Suppressor macrophage (primary cell): ENCODE data around the gene NRDC.
A peak's percentile ranks its signal among the peaks of the same experiment; 100 is the strongest.

Experiments
- DNase-seq, 4 experiments: peaks; one replicate each; pipeline ENCODE4 v3.0.0-alpha.2; 2020 to 2022
- total RNA-seq, 17 experiments: gene quantifications; one replicate each; lab custom pipeline; 2026; ENCODE audit warnings: mixed read lengths in 6 of 17, inconsistent platforms in 3 of 17; lab: John Stamatoyannopoulos, UW

The NRDC gene, protein sequence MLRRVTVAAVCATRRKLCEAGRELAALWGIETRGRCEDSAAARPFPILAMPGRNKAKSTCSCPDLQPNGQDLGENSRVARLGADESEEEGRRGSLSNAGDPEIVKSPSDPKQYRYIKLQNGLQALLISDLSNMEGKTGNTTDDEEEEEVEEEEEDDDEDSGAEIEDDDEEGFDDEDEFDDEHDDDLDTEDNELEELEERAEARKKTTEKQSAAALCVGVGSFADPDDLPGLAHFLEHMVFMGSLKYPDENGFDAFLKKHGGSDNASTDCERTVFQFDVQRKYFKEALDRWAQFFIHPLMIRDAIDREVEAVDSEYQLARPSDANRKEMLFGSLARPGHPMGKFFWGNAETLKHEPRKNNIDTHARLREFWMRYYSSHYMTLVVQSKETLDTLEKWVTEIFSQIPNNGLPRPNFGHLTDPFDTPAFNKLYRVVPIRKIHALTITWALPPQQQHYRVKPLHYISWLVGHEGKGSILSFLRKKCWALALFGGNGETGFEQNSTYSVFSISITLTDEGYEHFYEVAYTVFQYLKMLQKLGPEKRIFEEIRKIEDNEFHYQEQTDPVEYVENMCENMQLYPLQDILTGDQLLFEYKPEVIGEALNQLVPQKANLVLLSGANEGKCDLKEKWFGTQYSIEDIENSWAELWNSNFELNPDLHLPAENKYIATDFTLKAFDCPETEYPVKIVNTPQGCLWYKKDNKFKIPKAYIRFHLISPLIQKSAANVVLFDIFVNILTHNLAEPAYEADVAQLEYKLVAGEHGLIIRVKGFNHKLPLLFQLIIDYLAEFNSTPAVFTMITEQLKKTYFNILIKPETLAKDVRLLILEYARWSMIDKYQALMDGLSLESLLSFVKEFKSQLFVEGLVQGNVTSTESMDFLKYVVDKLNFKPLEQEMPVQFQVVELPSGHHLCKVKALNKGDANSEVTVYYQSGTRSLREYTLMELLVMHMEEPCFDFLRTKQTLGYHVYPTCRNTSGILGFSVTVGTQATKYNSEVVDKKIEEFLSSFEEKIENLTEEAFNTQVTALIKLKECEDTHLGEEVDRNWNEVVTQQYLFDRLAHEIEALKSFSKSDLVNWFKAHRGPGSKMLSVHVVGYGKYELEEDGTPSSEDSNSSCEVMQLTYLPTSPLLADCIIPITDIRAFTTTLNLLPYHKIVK
- 80.4 to 191 (median 161) reads per million in 17 experiments for total RNA-seq

DNA sequence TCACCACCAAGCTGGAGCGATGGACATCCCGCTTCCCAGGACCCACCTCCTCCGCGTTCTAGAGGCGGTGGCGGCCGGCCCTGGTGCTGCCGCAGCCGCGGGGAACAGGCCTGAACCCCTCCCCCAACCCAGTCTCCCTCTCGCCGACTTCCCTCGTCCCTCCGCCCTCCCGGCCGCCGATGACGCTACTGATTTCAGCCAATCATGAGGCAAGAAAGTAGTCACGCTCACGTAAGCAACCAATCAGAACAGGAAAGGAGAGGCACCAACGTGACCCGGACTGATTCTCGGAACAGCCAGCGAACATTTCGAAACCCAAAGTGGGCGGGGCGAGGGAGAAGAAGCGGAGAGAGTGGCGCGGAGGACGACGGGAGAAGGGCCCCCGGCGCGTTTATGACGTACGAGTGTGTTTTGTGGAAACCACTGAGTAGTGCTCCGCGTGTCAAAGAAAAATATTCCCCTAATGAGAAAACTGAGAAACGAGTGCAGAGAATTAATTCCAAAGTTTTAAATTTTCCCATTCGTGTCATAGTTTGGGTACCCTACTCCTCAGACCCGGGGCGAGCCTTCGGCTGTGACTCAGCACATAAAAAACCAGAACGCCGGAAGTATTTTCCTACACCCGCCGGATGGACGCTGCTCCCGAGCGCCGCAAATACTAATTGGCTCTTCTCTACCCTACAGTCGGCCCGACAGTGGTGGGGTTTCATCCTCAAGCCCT, at the start of gene NRDC:
TSS of gene NRDC (minus strand) at position 112 of the 721 bp plus-strand sequence. CDS start 112 bp downstream, outside the sequence.
- peak; percentile 100 for DNase-seq

DNA sequence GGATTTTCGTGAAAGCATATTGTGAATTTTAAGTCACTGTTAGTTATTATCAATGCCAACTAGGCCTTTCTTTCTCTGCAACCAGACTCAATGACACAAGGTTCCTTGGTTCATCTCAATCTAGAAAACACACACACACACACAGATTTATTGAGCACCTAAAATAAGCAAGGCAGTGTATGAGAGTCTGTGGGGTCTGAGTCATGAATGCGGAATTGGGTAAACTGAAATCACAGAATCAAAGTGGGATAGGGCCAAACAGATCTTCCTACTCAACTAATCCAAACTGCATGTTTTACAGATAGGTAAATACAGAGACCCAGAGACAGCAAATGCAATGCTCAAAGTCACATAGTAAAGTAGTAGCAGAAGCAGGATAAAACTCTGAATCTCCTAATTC, 48.5 kb upstream of the NRDC start:
- DNase-seq = no peak

DNA sequence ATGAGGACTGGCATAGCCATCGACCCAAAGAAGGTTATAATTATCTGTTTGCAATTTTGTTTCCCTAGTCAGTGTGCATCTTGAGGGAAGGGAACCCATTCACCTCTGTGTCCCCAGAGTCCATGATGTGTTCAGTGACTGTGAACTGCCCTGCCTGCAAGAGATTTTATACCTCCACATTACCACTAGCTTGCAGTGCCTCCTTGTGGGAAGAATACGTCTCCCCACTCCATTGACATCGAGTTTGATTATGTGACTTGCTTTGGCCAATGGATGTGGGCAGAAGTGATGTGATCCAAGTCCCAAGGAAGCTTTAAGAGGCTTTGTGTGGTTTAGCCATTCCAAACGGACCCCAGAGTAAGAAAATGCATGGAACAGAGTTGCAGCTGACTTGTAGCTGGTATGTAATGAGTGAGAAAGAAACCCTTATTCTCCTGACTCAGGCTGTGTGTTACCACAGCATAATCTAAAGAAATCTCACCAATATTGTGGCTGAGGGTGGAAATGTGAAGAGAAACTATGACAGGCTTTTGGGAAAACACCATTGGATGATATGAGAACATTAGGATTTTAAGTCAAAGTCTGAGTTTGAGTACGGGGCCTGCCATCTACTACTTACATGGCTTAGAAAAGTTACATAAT, 47.8 kb upstream of the NRDC start:
- DNase-seq = peak in 2 of 4 experiments; percentile 4 to 9

DNA sequence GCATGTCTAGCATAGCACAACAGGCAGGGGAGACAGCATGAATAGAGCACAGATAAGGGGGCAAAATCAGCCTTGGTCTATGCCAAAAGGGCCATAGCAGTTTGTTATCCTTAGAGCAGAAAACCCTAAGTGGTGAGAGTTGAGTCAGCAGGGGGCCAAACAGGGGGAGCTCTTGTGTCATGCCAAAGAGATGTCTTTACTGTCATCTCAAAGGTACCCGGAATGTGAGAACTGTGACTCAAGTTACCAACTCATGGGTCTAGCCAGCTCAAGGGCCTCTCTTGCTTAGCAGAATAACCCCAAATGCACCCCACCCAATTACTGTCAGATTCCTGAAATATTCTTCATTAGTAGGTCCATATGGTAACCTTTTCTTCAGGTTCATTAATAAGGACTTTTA, 45.9 kb upstream of the NRDC start:
- DNase-seq = no peak

DNA sequence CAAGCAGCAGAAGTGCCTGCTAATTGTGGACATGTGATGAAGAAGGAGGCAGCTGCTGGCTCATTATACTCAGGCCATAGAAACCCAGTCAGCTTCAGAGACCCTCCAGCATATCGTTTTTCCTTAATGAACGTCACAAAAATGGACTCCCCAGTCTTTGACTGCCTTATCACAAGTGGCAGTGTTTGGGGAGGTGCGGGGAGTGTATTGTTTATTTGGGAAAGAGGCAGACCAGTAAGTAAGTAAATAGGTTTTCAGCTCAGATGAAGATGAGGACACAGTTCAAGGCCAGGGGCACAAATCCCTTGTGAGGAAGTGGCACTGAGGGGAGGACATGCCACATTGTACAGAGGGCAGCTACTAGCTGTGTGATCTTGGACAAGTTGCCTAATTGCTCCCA, 43.5 kb upstream of the NRDC start:
- DNase-seq = no peak

DNA sequence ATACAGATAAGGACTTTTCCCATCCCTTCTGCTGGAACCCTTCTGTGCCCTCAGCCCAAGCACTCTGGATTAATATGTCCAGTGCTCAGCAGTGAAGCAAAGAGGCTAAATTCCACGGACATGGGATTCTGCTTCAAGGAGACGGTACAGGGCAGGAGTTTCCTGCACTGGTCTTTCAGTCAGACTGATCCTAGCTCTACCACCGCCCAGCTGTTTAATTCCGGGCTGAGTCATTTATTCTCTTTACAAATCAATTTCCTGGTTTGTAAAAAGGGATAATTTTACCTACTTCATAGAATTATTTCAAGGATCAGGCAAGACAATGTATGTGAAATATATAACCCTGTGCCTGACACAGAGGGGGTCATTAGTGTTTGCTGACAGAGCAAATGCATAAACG, 41.6 kb upstream of the NRDC start:
- DNase-seq = no peak

DNA sequence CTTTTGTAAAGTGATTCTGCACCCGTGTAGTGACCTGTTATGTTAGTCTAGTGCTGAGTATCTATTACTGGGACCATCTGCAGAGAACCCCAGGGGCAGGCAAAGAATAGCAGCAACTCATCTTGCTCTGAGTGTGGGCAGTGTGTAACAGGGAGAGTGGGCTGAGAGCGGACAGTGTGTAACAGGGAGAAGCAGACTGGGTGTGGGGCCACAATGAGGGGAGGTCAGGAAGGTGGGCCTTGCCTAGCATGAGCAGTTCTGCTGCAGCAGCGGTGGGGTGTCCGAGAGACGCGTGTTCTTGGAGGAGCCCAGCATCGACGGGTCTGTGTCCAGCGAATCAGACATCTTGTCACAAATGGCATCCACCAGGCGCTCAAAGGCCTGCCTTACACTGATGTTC, 41.2 kb upstream of the NRDC start:
- DNase-seq = no peak

DNA sequence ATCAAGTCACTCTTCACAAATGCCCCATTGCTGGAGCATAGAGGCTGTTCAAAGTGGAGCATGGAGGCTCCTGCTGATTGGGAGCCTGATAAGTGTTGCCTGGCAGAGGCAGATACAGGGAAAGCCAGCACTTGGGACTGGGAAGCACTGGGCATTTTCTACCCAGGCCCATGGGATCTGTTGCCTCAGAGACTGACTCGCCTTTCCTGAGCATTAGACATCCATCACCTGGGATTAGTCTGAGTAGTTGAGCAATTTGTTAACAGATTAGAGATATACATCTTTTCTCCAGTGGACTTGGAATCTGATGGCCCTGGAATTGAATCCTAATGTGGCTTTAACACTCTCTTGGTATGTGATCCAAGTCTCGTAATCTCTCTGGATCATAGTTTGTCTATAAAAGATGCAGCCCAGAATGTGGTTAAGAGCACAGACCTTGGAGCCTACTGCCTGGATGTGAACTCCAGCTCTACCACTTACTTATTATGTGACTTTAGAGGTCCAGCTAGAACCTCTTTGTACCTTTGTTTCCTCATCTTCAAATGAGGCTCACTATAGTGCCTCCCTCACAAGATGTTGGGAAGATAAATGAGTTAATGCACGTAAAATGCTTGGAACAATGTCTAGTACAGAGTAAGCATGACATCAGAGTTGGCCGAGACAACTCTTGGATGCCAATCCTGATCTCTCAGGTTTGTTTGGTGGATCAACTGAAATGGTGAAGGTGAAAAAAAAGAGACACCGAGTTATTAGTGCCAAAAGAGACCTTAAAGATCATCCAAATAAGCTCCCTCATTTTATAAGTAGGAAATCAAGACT, 38.3 kb upstream of the NRDC start:
- no peak for DNase-seq

DNA sequence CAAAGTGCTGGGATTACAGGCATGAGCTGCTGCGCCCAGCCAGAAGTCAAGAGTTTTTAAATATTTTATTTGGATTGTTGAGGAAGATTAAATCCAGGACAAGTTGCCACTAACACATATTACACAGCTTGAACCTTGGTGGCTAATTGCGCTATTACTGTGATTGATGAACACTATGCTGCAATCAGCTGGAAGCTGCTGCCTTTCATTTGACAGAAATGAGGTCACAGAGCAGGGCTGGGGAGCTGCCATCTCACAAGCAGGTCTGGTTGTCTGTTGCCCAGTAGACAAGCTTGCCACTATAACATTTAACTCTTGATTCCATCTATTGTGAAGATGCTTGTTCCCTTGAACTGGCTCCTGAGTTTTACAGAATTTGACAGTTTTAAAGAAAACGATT, 37.4 kb upstream of the NRDC start:
- no peak for DNase-seq

DNA sequence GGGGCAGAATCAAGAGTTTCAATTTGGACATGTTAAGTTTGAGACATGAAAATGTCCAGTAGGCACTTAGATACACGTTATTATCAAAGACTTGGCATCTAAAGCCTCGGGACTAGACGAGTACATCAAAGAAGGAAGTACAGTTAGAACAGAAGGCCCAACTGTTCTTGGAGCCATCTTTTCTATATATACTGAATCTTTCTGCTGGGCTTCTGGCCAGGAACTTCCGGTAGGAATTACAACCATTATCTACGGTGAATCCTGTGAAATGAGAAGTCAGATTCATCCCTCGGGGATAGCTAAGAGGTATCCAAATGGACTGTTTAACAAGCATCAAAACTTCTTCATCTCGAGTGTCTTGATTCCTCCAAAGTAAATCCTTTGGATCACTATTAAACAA, 34.4 kb upstream of the NRDC start:
- no peak for DNase-seq

DNA sequence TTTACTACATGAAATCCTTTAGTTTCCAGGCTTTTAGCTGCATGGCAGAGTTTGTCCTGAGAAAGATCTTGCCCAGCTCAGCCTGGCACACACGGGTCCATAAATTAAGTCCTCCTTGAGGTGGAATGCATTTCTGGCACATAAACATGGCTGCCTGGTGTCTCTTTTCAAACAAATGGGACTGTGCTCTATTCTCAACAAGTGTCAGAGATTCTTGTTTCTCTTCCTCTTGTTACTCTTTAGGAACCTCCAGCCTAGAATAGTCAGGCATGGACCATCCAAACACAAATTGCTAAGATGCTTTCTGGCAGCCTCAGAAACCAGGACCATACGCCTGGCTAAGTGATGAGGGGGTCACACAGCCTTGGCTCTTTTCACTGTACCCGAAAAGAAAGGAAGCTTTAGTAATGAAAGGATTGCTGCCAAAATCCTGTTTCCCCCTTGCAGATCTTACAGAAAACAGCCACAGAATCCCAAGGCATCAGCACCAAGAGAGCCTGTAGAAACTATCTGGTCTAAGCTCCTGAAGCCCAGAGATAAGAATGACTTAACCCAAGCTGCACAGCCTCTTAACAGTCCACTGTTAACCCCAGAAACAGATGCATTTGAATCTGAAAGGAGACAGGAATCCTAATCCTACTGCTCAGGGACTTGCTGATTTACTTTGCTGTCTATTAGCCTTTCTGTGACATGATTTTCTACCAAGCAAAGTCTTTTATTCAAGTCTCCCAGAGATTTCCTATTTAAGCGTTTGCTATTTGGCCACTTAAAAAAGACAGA, 31.9 kb upstream of the NRDC start:
- DNase-seq = no peak

DNA sequence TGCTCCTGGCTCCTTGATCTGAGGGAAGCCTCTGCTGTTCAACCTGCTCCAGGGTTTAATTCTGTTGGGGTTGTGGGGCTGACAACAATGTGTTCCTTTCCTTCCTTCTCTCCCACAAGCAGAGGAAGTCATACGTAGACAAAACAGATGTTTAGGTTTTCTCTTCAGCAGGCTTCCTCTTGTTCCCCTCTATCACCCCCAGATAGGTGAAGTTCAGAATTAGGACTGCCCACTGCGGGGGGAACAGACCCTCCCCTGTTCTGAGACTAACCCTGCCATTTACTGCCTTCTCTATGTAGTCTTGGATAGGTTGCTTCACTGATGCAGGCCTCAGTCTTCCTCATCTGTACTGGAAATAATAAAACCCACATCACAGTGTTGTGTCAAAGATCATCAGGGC, 30.0 kb upstream of the NRDC start:
- no peak for DNase-seq

DNA sequence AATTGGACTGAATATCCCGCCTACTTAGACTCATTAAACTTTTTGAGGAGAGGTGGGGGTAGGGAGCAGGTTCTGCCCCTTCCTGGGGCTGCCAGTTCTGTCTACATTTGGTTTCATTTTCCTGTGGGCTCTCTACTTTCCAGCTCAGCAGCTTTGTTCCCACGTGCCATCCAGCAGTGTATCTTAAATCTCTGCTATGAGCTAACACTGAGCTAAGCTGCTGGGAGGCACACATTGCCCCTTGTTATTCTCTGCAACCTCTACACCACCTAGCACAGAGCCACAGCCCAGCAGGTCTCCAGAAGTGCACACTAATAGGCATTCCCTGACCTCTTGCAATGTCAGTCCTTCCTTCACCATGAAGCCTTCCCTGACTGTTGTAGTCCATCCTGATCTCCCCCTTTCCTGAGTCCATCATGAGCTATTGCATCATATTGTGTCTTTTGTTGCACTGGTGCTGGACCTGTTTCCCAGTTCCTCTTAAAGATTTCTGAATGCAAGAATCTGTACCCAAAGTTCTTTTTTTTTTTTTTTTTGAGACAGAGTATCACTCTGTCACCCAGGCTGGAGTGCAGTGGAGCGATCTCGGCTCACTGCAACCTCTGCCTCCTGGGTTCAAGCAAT, 28.7 kb upstream of the NRDC start:
- peak in 1 of 4 experiments; percentile 4 for DNase-seq

DNA sequence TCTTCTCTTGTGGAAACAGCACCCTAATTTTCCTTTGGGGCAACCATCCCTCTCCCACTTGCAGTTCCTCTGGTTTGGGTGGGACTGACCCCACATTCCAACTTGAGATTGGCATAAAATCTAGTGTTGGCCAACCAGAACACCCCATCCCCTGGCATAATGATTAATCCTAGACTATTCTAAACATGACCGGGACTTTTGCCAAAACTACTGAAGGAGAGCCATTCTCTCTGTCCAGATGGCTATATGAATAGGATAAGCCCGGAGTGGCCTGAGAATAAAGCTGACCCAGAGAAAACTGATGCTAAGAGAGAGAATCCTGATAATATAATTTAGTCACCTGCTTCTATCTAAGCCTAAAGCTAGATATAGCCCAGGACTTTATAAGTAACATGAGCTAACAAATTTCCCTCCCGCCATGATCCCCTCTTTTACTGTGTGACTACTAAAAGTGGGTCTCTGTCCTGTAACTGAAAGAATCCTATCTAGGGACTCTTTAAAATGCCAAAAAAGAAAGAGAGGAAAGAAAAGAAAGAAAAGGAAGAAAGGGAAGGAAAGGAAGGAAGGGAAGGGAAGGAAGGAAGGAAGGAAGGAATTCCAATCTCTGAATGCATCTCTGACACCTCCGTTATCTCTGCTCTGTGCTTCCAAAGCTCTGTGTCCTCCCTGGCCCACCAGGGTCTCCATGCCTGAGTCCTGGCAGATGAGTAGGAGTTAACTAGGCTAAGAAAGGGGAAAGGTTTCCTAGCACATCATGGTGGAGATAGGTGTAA, 28.0 kb upstream of the NRDC start:
- no peak for DNase-seq

DNA sequence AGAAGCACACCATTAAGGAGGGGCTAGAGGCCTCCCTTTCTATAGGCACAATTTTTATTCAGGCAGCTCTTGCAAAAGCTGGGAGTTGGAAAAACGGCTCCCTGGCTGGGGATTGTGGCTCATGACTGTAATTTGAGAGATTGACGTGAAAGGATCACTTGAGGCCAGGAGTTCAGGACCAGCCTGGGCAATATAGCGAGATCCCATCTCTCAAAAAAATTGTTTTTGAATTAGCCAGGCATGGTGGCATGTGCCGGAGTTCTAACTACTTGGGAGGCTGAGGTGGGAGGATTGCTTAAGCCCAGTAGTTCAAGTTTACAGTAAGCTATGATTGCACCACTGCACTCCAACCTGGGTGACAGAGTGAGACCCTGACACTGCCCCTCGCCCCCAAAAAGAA, 23.9 kb upstream of the NRDC start:
- DNase-seq = no peak

DNA sequence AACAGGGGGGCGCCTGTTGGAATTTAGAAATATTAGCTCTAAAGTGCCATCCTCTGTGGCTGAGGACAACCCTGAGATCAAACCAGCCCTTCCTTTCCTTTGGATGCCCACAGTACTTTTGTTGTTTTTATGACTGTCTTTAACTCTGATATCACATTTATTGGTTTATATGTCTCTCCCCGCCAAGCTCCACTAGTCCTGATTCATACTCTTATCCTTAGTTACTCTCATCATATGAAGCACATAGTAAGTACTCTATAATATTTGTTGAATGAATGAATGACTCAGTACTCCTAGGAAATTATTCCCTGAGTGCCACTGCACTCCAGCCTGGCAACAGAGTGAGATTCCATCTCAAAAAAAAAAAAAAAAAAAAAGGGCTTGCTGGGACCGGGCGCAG, 22.6 kb upstream of the NRDC start:
- DNase-seq = no peak

DNA sequence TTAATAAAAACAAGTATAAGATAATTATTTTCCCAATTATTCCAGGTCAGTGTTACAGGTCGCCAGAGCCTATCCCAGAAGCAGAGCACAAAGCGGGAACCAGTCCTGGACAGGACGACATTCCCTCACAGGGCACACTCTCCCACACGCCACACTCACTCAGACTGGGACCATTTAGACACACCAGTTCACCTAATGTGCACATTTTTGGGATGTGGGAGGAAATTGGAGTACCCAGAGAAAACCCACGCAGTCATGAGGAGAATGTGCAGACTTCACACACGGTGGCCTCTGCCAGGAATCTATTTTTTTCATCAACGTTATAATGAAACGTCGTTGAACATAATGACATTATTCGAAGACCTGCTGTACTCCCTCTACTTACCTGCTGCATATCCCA, 20.5 kb upstream of the NRDC start:
- no peak for DNase-seq

DNA sequence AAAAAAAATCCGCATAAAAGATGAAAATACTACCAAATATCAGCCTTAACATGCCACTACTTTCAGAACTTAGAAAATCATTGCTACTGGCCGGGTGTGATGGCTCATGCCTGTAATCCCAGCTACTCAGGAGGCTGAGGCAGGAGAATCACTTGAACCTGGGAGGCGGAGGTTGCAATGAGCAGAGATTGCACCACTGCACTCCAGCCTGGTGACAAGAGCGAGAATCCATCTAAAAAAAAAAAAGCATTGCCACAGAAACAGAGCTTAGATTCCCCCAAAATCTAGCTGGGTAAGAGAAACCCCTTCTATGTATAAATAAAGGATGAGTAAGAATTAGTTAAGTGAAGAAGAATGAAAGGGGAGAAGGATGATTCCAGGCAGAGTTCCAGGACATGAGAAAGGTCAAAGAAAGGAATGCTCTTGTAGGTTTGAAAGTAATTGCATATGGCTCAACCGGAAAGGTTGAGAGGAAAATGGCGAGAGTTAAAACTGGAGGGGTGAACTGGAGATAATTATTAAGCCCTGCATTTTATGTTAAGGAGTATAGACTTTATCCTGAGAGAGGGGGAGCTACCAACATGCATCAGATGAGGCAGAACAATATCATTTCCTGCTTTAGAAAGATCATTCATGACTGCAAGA, 19.7 kb upstream of the NRDC start:
- DNase-seq = no peak

DNA sequence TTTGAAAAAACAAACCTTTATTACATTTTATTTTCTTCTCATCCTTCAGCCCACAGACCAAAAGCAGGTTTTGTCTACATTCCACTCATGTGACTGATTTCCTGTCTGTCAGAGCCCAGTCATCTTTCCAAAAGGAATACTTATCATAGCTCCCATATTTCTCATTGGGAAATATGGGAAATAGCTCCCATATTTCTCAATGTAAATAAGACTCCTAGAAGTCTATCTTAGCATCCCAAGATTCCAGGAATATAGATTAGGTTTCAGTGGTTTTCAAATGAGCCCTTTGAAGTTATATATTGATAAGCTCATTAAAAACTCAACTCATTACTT, 19.1 kb upstream of the NRDC start:
- DNase-seq = no peak
